HG03097 (cell line): ENCODE measurements around the gene AGO3.
"Not testable (repeated sequence)": the region's sequence is repeated elsewhere in the genome, so short reads cannot be mapped to it uniquely, and the experiment has no call there.

ENCODE experiments used
- ATAC-seq: cut with Tn5 transposase; IDR thresholded peaks from one replicate; pipeline ENCODE4 v1.9.1; 2021; ENCODE audit not compliant: unreplicated experiment, low FRiP score

AGO3 gene

GRCh38 chr1:35923791-35924221 is 7.1 kb upstream of the AGO3 start:
- ATAC-seq, result no peak

- ATAC-seq, result no peak
These were observed 6.1 kb upstream of the AGO3 start for GRCh38 chr1:35924838-35925237.

DNA sequence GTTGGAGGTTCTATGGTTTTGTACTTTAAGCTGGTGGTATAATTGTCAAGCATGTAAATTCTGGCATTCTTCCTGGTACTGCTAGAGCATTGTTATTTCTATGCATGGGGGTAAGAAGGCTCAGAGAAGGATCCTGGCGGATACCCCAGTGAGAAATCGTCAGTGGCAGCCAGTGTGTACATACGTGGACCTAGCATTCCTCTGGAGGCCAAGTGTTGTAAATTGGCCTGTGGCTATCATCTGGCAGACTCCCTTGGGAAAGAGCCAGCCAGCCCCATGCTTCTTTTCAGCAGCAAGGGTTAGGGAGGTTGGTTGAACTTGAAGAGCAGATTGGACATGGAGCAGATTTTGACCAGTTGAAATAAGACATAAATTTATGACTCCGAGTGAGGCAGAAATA is 5.2 kb upstream of the AGO3 start:
- no peak for ATAC-seq

DNA sequence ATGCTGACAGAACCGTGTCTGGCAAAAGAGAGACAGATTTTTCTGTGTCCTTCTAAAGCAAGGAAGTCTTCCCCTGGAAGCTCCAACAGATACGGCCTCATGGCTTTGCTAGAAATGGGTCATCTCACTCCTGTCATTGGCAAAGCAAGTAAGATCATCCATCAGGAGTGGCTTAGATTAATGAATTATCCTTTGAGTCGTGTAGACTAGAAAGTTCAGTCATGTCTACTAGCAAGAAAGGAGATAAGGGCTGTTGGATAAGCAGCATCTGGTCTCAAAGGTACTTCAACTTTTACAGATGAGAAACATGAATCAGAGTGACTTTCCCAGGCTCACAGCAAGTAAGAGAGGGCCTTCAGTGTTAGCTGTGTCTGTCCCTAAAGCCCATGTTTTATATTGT is 3.4 kb upstream of the AGO3 start:
- no peak for ATAC-seq

DNA sequence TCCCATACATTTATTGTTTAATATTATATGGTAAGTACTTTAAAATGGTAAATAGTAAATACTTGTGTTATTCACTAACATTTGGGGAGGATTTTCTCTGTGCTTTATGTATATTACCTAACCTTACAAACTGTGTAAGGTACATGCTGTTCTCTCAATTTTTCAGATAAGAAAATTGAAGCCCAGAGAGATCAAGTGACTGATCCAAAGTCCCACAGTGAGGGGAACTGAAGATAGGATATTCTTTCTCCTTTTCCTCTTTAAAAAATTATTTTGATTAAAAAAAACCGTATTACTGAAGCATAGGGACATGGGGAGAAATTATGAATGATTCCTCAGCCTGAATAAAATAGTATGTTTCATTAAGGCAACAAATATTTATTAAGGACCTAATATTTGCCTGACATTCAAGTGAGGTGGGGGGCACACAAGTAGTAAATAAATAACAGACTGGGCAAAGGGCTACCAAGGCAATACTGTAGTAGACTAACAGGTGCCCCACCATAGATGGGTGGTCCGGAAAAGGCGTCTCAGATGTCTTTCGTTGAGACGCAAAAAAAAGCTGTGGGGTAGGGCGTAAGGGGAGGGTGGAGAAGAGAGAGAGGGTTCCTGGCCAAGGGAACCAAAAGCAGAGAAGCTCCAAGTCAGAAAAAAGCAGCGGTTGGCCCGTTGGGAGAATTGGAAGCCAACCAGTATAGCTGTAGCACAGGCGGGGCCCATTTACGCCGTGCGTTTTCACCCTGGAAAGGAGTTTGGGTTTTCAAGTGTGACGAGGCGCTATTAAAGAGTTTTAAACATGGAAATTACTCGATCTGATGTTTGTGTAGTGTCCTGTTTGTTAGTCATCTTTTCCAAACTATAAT is 944 bp upstream of the AGO3 start:
- ATAC-seq, result no peak

GRCh38 chr1:35931446-35932157 is 697 bp downstream of the AGO3 start:
- ATAC-seq, result no peak

- no peak for ATAC-seq
These were observed 1.3 kb downstream of the AGO3 start for GRCh38 chr1:35932158-35932636.

DNA sequence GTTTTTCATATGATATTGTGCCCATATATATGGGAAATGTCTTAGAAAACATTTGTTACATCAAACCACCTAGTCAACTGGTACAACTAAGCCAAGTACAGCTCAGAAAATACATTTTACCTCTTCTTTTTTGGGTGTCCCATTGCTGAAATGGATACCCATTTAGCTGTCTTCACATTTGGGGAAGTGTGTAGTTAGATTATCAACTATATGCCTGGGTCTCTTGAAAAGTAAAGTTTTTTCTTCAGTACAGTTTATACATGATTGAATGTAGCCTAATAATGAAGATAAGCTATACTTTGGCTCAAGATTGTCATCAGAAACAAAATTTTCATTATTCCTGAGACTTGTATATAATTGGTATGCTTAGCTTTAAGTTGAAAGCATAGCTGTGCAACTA is 2.0 kb downstream of the AGO3 start:
- ATAC-seq, result no peak

DNA sequence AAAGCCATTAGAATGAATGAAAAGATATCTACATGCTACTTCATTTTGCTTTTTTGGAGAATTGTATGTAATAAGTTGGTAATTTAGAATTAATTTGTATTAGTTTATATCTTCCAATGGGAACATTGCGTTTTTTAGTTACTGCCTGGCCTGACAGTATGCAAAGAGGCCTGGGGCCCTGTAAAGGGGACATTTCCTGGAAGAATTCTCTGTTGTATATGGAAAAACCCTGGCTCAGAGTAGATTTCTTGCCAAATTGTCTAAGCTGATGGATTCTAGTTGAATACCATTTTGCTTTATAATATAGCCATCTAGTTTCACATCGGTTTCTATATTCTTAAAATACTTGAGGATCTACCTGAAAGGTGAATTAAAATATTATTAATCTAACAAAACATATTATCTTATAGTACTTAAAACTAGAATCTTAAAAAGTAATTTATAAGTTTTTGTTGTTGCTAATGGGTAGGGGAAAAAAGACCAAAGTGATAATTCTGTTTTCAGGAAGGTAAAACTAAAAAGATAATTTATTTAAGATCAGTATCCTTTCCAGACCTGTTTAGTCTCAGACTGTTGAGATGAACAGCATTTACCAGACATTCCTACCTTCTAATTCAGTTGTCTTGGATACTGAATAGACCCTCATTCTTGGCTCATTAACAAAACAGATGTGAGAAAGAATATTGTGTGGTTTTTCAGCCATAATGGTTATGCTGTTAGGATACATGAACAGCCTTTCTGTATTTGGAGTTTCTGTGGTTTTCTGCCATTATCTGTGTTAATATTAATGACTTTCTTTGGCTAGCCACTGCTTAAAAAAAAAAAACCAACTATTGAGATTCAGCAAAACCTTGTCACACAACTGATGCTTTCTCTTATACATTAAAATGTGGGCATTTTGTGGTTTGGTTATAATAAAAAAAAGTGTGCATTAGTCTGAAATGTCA is 4.8 kb downstream of the AGO3 start:
- no peak for ATAC-seq

DNA sequence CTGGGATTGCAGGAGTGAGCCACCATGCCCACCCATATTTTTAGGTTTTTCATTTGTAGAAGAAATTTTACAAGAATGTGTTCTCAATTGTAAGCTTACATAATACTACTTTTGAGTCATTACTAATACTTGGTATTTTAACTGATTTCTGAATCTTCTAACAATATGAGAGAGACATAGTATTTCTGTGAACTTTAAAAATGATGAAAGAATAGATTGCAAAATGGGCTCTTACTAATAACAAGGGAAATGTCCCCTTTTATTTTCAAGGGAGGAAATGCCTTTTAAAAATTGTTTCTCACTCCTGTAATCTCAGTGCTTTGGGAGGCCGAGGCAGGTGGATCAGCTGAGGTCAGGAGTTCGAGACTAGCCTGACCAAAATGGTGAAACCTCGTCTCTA is 5.9 kb downstream of the AGO3 start:
- ATAC-seq, result no peak

DNA sequence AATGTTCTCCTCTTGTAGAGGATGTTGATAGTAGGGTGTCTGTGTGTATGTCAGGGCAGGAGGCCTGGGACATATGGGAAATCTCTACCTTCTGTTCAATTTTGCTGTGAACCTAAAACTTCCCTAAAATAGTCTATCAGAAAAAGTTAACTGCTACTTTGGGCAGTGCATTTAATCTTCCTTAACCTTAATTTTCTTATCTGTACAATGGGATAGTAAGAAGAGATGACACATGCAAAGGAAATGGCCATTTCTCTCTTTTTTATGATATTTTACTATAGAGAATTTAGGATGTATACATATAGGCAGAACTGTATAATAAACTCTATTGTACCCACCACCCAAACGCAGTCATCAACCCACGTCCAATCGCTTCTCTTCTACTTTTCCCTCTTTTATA is 8.6 kb downstream of the AGO3 start:
- ATAC-seq, result no peak

DNA sequence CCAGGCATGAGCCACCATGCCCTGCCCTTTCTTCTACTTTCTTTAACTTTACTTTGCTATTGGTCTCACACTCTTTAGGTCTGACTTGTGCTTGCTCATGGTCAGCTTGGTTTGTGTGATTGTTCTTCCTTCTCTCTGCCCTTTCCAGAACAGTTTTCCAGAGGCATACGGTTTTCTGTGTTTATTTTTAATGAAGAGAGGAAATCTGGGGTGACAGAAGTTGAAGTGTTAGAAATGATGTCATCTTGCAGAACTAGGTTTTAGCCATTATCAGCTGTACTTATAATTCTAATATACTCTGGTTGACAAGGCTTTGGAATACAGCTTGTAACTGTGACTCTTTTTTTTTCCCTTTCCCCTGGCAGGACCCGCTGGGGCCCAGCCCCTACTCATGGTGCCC is 14.4 kb downstream of the AGO3 start:
- no peak for ATAC-seq

GRCh38 chr1:35947547-35947946 is 16.6 kb downstream of the AGO3 start:
- ATAC-seq, result no peak

GRCh38 chr1:35958558-35958957 is 27.7 kb downstream of the AGO3 start:
- no peak for ATAC-seq

DNA sequence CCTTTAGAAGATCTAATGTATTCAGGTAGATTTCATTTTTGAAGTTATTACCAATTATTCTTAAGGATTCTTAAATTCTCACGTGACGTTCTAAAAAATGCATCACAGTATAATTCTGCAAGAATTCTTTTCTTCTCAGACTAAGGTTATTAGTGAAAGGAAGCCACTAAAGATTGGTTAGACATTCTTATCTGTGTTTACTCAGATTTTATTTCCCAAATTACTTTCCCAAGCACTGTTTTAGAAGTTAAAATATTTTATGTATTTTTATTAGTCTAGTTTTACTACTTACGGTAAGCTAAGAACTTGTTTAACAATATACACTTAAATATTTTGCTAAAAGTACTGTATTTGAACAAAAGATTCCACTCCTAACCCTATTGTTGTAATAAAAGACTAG is 28.4 kb downstream of the AGO3 start:
- ATAC-seq, result no peak

DNA sequence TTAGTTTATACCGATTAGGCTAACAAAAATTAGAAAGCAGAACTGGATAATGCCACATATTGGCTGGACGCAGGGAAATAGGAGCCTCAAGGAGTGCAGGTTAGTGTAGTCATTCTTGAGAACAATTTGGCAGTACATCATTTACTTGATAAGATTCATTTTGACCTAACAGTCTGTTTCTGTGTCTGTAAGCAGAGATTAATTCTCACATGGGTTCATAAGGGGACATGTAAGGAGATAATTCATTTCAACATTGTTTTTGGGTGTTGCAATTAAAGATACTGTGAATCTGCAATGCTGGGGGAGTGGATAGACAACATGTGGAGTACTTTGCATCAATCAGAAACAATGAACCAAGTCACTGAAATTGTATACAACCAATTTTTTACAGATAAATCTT is 32.0 kb downstream of the AGO3 start:
- ATAC-seq, result no peak

DNA sequence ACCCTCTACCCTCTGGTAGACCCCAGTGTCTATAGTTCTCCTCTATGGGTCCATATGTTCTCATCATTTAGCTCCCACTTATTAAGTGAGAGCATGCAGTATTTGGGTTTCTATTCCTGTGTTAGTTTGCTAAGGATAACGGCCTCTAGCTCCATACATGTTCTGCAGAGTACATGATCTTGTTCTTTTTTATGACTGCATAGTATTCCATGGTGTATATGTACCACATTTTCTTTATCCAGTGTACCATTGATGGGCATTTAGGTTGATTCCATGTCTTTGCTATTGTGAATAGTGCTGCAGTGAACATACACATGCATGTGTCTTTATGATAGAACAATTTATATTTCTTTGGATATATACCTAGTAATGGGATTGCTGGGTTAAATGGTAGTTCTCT is 33.4 kb downstream of the AGO3 start:
- ATAC-seq, result not testable (repeated sequence)

DNA sequence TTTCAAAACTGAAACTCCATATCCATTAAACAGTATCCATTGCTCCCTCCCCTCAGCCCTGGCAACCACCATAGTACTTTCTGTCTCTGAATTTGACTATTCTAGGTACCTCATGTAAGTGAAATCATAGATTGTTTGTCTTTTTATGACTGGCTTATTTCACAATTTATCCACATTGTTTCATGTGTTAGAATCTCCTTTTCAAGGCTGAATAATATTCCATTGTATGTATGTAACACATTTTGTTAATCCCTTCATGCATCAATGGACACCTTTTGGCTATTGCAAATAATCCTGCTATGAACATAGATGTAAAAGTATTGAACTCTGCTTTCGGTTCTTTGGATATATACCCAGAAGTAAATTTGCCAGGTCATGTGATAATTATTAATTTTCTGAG is 37.5 kb downstream of the AGO3 start:
- no peak for ATAC-seq

- ATAC-seq, result no peak
These were observed 40.7 kb downstream of the AGO3 start for GRCh38 chr1:35971601-35972000.

DNA sequence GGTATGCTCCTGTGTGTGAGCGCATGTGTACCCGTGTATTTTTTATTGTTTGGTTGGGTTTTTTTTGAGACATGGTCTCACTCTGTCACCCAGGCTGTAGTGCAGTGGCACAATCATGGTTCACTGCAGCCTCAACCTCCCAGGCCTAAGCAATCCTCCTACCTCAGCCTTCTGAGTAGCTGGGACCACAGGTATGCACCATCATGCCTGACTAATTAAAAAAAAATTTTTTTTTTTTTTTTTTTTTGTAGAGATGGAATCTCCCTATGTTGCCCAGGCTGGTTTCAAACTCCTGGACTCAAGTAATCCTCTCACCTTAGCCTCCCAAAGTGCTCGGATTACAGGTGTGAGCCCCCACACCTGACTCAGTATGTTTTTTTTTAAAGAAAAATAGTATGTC is 41.7 kb downstream of the AGO3 start:
- not testable (repeated sequence) for ATAC-seq

GRCh38 chr1:35980090-35980489 is 49.2 kb downstream of the AGO3 start:
- no peak for ATAC-seq
